K562 (cell line): Measurements from ENCODE around the gene FN1.

ENCODE experiments used
- HMG20A ChIP-seq: fragments of 450-650 bp; formaldehyde crosslinking; conservative IDR thresholded peaks from 2 replicates; pipeline ENCODE4 v1.4.0; 2020; ENCODE audit warnings: mild to moderate bottlenecking, mixed read lengths
- KAT7 ChIP-seq: sonication (generic); formaldehyde crosslinking; IDR thresholded peaks from 2 replicates; pipeline ENCODE4 v1.8.0; 2022; ENCODE audit warnings: missing genetic modification reagents, mild to moderate bottlenecking, borderline replicate concordance

DNA sequence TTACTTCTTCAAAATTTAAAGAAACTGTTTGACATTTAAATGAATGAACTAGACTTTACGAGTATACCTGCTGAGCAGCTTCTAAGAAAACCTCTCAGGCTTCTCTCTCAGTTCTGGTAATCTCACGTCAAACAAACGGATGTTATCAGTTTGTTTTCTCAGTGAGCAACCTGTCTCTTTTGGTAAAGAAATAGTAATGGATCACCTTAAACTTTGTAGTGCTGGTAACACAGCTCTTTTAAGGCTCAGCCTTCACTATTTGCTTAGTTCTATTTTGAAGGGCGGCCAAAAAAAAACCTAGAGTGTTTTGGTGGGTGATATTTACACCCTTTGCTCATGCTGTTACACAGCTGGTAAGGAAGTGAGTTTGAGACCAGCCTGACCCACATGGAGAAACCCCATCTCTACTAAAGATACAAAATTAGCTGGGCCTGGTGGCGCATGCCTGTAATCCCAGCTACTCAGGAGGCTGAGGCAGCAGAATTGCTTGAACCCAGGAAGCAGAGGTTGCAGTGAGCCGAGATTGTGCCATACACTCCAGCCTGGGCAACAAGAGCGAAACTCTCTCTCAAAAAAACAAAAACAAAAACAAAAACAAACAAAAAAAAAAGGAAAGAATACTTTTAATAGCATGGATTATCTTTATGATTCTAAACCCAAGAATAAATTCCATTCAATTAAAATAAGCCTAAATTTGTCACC is 15.9 kb downstream of the FN1 start:
- TF ChIP-seq HMG20A (CRISPR knock-in tag): no peak
- no peak for TF ChIP-seq KAT7 (CRISPR knock-in tag)
